ENCODE results near the gene ATF6.
A peak's percentile ranks its signal among the peaks of the same experiment; 100 is the strongest.
"Not testable (repeated sequence)": the region's sequence is repeated elsewhere in the genome, so short reads cannot be mapped to it uniquely, and the experiment has no call there.

ATF6 gene

GRCh38 chr1:161736335-161736969 lies 29.7 kb upstream of the ATF6 start:
- no peak for DNase-seq

- no peak for DNase-seq
Observed at GRCh38 chr1:161737625-161738024, 28.5 kb upstream of the ATF6 start.

GRCh38 chr1:161738627-161739287 lies 27.4 kb upstream of the ATF6 start:
- DNase-seq, result peak; percentile 19

GRCh38 chr1:161739865-161740566 lies 26.1 kb upstream of the ATF6 start:
- peak; percentile 4 for DNase-seq

GRCh38 chr1:161740921-161741320 lies 25.2 kb upstream of the ATF6 start:
- DNase-seq, result no peak

GRCh38 chr1:161743231-161743630 lies 22.9 kb upstream of the ATF6 start:
- DNase-seq, result no peak

GRCh38 chr1:161747801-161748200 lies 18.3 kb upstream of the ATF6 start:
- DNase-seq, result no peak

- DNase-seq, result peak; percentile 91
Observed at GRCh38 chr1:161749509-161750407, 16.4 kb upstream of the ATF6 start, which contains the start of gene DUSP12. TSS of gene DUSP12 (plus strand) at chr1:161749786. CDS start at chr1:161749802, 16 bp downstream.

GRCh38 chr1:161763522-161764098 lies 2.5 kb upstream of the ATF6 start:
- DNase-seq, result no peak

GRCh38 chr1:161768461-161768860 lies 2.3 kb downstream of the ATF6 start:
- no peak for DNase-seq

- no peak for DNase-seq
Observed at GRCh38 chr1:161768986-161769672, 3.0 kb downstream of the ATF6 start.

GRCh38 chr1:161769673-161770045 lies 3.5 kb downstream of the ATF6 start:
- not testable (repeated sequence) for DNase-seq

- no peak for DNase-seq
Observed at GRCh38 chr1:161770250-161770649, 4.1 kb downstream of the ATF6 start.

- DNase-seq, result no peak
Observed at GRCh38 chr1:161771161-161771560, 5.0 kb downstream of the ATF6 start.

- no peak for DNase-seq
Observed at GRCh38 chr1:161771973-161772372, 5.9 kb downstream of the ATF6 start.

GRCh38 chr1:161772397-161772796 lies 6.3 kb downstream of the ATF6 start:
- DNase-seq, result peak; percentile 21

- DNase-seq, result no peak
Observed at GRCh38 chr1:161773791-161774190, 7.7 kb downstream of the ATF6 start.

- DNase-seq, result no peak
Observed at GRCh38 chr1:161777261-161777660, 11.1 kb downstream of the ATF6 start.

- DNase-seq, result no peak
Observed at GRCh38 chr1:161778522-161778921, 12.4 kb downstream of the ATF6 start.

GRCh38 chr1:161779393-161779792 lies 13.3 kb downstream of the ATF6 start:
- DNase-seq, result no peak

- DNase-seq, result no peak
Observed at GRCh38 chr1:161781995-161782394, 15.9 kb downstream of the ATF6 start.

GRCh38 chr1:161782886-161783285 lies 16.8 kb downstream of the ATF6 start:
- DNase-seq, result no peak
